ENCODE measurements around the gene XRCC6. TPM values are rescaled to one million over a fixed set of nuclear protein-coding genes. Genes with fewer than 3 reads are reported as not detected.

The XRCC6 gene
- total and polyA plus RNA-seq, 2 of the 13 experiments (the other 11 are each of a cell fraction or from before 2014, with no cell fraction given) = 124 to 625 TPM

DNA sequence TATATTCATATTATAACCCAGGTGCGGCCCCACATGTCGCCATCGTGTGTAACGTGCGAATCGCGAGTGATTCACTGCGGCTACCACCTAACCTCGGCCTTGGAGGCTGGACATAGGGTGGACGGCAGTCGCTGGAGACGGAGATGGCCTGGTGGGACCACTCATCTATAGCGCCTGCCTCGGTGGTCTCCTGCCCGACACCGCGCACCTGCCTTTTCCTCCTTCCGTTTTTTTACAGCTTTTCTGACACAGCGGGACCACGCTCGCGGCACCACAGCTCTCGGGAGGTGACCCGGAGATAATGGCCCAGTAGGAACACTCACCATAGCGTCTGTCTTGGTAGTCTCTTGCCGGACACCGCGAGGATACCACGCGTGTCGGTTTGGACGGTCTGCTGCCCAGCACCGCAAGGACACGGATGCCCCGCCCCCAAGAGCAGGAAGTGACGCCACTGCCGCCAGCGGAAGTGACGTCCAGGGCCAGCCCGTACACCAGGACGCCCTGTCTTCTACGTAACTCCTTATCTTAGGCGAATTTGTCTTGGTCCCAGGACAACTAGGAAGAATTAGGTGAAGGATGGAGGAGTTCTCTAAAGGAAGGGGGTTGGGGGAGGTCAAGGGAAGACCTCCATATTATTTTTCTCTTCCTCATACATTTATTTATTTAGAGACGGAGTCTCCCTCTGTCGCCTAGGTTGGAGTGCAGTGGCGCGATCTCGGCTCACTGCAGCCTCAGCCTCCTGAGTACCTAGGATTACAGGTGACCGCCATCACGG lies 61.1 kb downstream of the XRCC6 start (continued):
- TF ChIP-seq, protein P1, sequence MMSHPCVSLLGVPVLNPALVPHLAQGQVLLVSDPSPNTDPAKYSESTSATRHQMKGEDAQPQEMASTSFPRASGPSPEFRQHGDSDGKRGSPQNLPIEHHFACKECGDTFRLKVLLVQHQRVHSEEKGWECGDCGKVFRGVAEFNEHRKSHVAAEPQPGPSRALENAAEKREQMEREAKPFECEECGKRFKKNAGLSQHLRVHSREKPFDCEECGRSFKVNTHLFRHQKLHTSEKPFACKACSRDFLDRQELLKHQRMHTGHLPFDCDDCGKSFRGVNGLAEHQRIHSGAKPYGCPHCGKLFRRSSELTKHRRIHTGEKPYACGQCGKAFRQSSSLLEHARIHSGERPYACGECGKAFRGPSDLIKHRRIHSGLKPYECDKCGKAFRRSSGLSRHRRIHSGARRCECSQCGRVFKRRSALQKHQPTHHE (CRISPR knock-in tag; IDR thresholded peaks at IDR 0.05; ENCODE audit: borderline replicate concordance) = no peak
- TF ChIP-seq, protein P2, sequence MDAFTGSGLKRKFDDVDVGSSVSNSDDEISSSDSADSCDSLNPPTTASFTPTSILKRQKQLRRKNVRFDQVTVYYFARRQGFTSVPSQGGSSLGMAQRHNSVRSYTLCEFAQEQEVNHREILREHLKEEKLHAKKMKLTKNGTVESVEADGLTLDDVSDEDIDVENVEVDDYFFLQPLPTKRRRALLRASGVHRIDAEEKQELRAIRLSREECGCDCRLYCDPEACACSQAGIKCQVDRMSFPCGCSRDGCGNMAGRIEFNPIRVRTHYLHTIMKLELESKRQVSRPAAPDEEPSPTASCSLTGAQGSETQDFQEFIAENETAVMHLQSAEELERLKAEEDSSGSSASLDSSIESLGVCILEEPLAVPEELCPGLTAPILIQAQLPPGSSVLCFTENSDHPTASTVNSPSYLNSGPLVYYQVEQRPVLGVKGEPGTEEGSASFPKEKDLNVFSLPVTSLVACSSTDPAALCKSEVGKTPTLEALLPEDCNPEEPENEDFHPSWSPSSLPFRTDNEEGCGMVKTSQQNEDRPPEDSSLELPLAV (CRISPR knock-in tag; conservative IDR thresholded peaks at IDR 0.05; ENCODE audit: low read depth) = no peak
- TF ChIP-seq, protein P3, sequence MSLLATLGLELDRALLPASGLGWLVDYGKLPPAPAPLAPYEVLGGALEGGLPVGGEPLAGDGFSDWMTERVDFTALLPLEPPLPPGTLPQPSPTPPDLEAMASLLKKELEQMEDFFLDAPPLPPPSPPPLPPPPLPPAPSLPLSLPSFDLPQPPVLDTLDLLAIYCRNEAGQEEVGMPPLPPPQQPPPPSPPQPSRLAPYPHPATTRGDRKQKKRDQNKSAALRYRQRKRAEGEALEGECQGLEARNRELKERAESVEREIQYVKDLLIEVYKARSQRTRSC (CRISPR knock-in tag; IDR thresholded peaks at IDR 0.05; ENCODE audit: low read depth) = 0 out of 2 replicates have a peak, but pooled peaks have one; percentile 40
- TF ChIP-seq ZNF660 (CRISPR knock-in tag; IDR thresholded peaks at IDR 0.05; ENCODE audit: borderline replicate concordance, low read depth) = no peak
- no peak for TF ChIP-seq ZNF333 (CRISPR knock-in tag; IDR thresholded peaks at IDR 0.05; ENCODE audit: borderline replicate concordance)
- no peak; a peak in 1 of 4 replicates for TF ChIP-seq KLF16 (CRISPR knock-in tag; IDR thresholded peaks at IDR 0.05)
- TF ChIP-seq DR1 (CRISPR knock-in tag; IDR thresholded peaks at IDR 0.05) = no peak
- TF ChIP-seq ZNF670 (CRISPR knock-in tag; IDR thresholded peaks at IDR 0.05; ENCODE audit: borderline replicate concordance) = no peak
- no peak; the same call in 1 of the 2 replicates for TF ChIP-seq NFYB (CRISPR knock-in tag; IDR thresholded peaks at IDR 0.05)
- TF ChIP-seq, protein P4, sequence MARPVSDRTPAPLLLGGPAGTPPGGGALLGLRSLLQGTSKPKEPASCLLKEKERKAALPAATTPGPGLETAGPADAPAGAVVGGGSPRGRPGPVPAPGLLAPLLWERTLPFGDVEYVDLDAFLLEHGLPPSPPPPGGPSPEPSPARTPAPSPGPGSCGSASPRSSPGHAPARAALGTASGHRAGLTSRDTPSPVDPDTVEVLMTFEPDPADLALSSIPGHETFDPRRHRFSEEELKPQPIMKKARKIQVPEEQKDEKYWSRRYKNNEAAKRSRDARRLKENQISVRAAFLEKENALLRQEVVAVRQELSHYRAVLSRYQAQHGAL (CRISPR knock-in tag; IDR thresholded peaks at IDR 0.05; ENCODE audit: not compliant biosample characterization) = no peak
- TF ChIP-seq, protein P5, sequence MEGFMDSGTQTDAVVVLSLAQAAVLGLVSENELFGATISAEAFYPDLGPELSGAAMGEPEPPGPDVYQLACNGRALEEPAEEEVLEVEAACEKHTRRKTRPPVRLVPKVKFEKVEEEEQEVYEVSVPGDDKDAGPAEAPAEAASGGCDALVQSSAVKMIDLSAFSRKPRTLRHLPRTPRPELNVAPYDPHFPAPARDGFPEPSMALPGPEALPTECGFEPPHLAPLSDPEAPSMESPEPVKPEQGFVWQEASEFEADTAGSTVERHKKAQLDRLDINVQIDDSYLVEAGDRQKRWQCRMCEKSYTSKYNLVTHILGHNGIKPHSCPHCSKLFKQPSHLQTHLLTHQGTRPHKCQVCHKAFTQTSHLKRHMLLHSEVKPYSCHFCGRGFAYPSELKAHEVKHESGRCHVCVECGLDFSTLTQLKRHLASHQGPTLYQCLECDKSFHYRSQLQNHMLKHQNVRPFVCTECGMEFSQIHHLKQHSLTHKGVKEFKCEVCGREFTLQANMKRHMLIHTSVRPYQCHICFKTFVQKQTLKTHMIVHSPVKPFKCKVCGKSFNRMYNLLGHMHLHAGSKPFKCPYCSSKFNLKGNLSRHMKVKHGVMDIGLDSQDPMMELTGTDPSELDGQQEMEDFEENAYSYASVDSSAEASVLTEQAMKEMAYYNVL (CRISPR knock-in tag; IDR thresholded peaks at IDR 0.05; ENCODE audit: borderline replicate concordance) = no peak
- TF ChIP-seq NFRKB (IDR thresholded peaks at IDR 0.05) = no peak
- TF ChIP-seq CAMTA2 (CRISPR knock-in tag; IDR thresholded peaks at IDR 0.05; ENCODE audit: borderline replicate concordance) = no peak
- TF ChIP-seq, protein P6, sequence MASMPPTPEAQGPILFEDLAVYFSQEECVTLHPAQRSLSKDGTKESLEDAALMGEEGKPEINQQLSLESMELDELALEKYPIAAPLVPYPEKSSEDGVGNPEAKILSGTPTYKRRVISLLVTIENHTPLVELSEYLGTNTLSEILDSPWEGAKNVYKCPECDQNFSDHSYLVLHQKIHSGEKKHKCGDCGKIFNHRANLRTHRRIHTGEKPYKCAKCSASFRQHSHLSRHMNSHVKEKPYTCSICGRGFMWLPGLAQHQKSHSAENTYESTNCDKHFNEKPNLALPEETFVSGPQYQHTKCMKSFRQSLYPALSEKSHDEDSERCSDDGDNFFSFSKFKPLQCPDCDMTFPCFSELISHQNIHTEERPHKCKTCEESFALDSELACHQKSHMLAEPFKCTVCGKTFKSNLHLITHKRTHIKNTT (CRISPR knock-in tag; IDR thresholded peaks at IDR 0.05) = no peak
- TF ChIP-seq TOE1 (CRISPR knock-in tag; IDR thresholded peaks at IDR 0.05) = no peak
- no peak for TF ChIP-seq REL (CRISPR knock-in tag; conservative IDR thresholded peaks at IDR 0.05)
- 0 out of 2 replicates have a peak, but pooled peaks have one; percentile 84 for TF ChIP-seq ZNF83 (CRISPR knock-in tag; IDR thresholded peaks at IDR 0.05; ENCODE audit: borderline replicate concordance)
